ENCODE results near the gene FAM53A. TPM values are rescaled to one million over a fixed set of nuclear protein-coding genes. Genes with fewer than 3 reads are reported as not detected.

FAM53A gene
- total RNA-seq, 3 donors from 2014 or later (not counting 1 experiment from before 2014, with no cell fraction given) = 1.9 to 2.9 (median 2.3) TPM

GRCh38 chr4:1602655-1603412, 81.3 kb downstream of the FAM53A start:
- intact Hi-C loops (cut with micrococcal nuclease) = no loop called here
- TF ChIP-seq CTCF (IDR thresholded peaks at IDR 0.05) = no peak
- Mint-ChIP-seq H3K4me1 (no peaks in the 10 kb centered on the region), H3K36me3 (no peaks in the 10 kb centered on the region), H3K4me3 (no peak overlapping the region), H3K9me3 (no peaks in the 10 kb centered on the region), H3K27me3 (ENCODE audit: low read depth in 2 of 2) (no peaks in the 10 kb centered on the region), H3K27ac (no peak overlapping the region)
- ATAC-seq = no peak
- no peaks in the 10 kb centered on the region for H3K9me3 ChIP-seq (ENCODE audit: control insufficient read depth, insufficient read depth, low read length)
- no peaks in the 10 kb centered on the region for H3K36me3 ChIP-seq (ENCODE audit: control insufficient read depth, insufficient read depth, low read length)
- peaks cover 6% of the 10 kb centered on the region for H3K4me1 ChIP-seq (ENCODE audit: control insufficient read depth, insufficient read depth, low read length)
- H3K27ac ChIP-seq (ENCODE audit: low read length) = no peak overlapping the region
- 89% methylated on average over 43 of the region's 43 CpGs for WGBS (ENCODE audit: insufficient coverage)
- no peak for DNase-seq
- no peak overlapping the region for H3K4me3 ChIP-seq (ENCODE audit: low read length)
- H3K27me3 ChIP-seq (ENCODE audit: control insufficient read depth, insufficient read depth, low read length) = no peaks in the 10 kb centered on the region

DNA sequence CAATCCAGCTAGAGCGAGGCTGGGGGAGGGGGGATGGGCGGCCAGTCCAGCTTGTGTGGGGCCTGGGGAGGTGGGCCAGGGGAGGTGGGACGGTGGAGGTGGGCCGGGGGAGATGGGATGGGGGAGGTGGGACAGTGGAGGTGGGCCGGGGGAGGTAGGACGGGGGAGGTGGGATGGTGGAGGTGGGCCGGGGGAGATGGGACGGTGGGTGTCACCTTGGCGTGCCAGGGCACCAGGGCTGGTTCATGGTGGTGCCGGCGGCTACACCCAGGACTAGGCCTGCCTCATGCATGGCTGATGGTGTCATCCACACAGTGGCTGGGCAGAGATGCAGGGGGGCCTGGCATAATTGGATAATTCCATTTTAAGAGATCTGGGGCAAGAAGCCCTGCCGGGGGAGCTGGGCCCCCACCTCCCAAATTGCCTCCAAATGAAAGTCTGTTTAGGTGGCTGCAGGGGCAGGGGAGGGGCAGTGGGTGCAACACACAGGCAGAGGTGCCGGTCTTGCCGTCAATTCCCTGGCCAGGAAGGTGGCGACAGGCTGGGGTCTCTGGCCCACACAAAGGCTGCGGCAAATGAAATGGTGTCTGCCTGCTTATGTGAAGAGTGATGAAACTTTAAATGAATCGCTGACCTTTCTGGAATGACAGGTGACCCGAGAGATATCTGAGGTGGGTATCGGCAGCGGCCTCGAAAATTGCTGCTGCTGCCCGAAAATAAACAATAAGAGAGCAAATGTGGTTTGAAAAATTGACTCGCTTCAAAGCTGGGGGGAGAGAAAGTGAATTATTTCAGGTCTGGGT, 82.1 kb downstream of the FAM53A start:
- intact Hi-C loops (cut with micrococcal nuclease) = no loop called here
- H3K27me3 ChIP-seq (ENCODE audit: control insufficient read depth, insufficient read depth, low read length) = no peaks in the 10 kb centered on the region
- no peak for TF ChIP-seq CTCF (IDR thresholded peaks at IDR 0.05)
- H3K9me3 Mint-ChIP-seq = no peaks in the 10 kb centered on the region
- H3K36me3 Mint-ChIP-seq = no peaks in the 10 kb centered on the region
- no peaks in the 10 kb centered on the region for H3K4me1 Mint-ChIP-seq
- DNase-seq = no peak
- H3K9me3 ChIP-seq (ENCODE audit: control insufficient read depth, insufficient read depth, low read length) = no peaks in the 10 kb centered on the region
- 95% methylated on average over 20 of the region's 23 CpGs for WGBS (ENCODE audit: insufficient coverage)
- H3K4me3 ChIP-seq (ENCODE audit: low read length) = no peak overlapping the region
- no peaks in the 10 kb centered on the region for H3K36me3 ChIP-seq (ENCODE audit: control insufficient read depth, insufficient read depth, low read length)
- no peak overlapping the region for H3K27ac Mint-ChIP-seq
- H3K4me3 Mint-ChIP-seq = no peak overlapping the region
- H3K4me1 ChIP-seq (ENCODE audit: control insufficient read depth, insufficient read depth, low read length) = peaks cover 6% of the 10 kb centered on the region
- H3K27ac ChIP-seq (ENCODE audit: low read length) = no peak overlapping the region
- no peaks in the 10 kb centered on the region for H3K27me3 Mint-ChIP-seq (ENCODE audit: low read depth in 2 of 2)
- ATAC-seq = no peak

GRCh38 chr4:1601533-1601835, 82.6 kb downstream of the FAM53A start:
- Mint-ChIP-seq H3K27me3 (ENCODE audit: low read depth in 2 of 2) (no peaks in the 10 kb centered on the region), H3K27ac (no peak overlapping the region), H3K4me3 (no peak overlapping the region), H3K9me3 (no peaks in the 10 kb centered on the region), H3K4me1 (no peaks in the 10 kb centered on the region), H3K36me3 (no peaks in the 10 kb centered on the region)
- Histone ChIP-seq H3K9me3 (ENCODE audit: control insufficient read depth, insufficient read depth, low read length) (no peaks in the 10 kb centered on the region), H3K4me3 (ENCODE audit: low read length) (no peak overlapping the region), H3K36me3 (ENCODE audit: control insufficient read depth, insufficient read depth, low read length) (no peaks in the 10 kb centered on the region), H3K27ac (ENCODE audit: low read length) (no peak overlapping the region), H3K27me3 (ENCODE audit: control insufficient read depth, insufficient read depth, low read length) (no peaks in the 10 kb centered on the region), H3K4me1 (ENCODE audit: control insufficient read depth, insufficient read depth, low read length) (peaks cover 6% of the 10 kb centered on the region)
- WGBS (ENCODE audit: insufficient coverage) = no CpG with 5 or more reads among the region's 6 CpGs
- DNase-seq (no peak), ATAC-seq (no peak)
- TF ChIP-seq CTCF (IDR thresholded peaks at IDR 0.05) = no peak
- intact Hi-C loops (cut with micrococcal nuclease) = no loop called here

All from natural killer cell (primary cell).